IMR-90 (cell line): Measurements from ENCODE around the gene UBA1. TPM values are rescaled to one million over a fixed set of nuclear protein-coding genes. Genes with fewer than 3 reads are reported as not detected.

Experiments
- ATAC-seq: fragments of 200-7000 bp; cut with Tn5 transposase; 2 replicates; pipeline ENCODE4 v1.9.1; 2020; ENCODE audit warnings: low read depth, mild to moderate bottlenecking, moderate library complexity
- BruUV-seq: library from RNA; stranded (reverse); fragments of 400-500 nt; replicated peaks from 2 replicates; lab custom pipeline; 2021; lab: Mats Ljungman, UMichigan
- CTCF ChIA-PET: fragments of 300-600 bp; formaldehyde crosslinking; extraction: SDS; loops from one replicate; lab custom pipeline; 2021; ENCODE audit warnings: antibody characterized with exemption; lab: Yijun Ruan, JAX
- POLR2A ChIA-PET: fragments of 300-600 bp; sonication (Branson Sonifier 250); formaldehyde crosslinking; loops from one replicate; lab custom pipeline; 2022; ENCODE audit warnings: antibody characterized with exemption; ENCODE audit not compliant: unreplicated experiment; lab: Charles Lee
- DNase-seq: peaks from one replicate; pipeline ENCODE4 v3.0.0; 2013
- H2AFZ ChIP-seq: replicated peaks from 2 replicates; pipeline ENCODE3; 2013; ENCODE audit warnings: low read length, mild to moderate bottlenecking; ENCODE audit not compliant: poor library complexity
- H2AK5ac ChIP-seq: 2 replicates; pipeline ENCODE4 v1.6.1; 2013; ENCODE audit warnings: low read depth, low read length, inconsistent platforms
- H2AK9ac ChIP-seq: replicated peaks from 2 replicates; pipeline ENCODE3; 2013; ENCODE audit warnings: mild to moderate bottlenecking, low read depth, low read length, moderate library complexity; ENCODE audit not compliant: poor library complexity
- H2BK120ac ChIP-seq: 2 replicates; pipeline ENCODE4 v1.6.1; 2013; ENCODE audit warnings: low read depth, low read length, inconsistent platforms
- H2BK15ac ChIP-seq: 3 replicates; pipeline ENCODE4 v1.6.1; 2013; ENCODE audit warnings: low read depth, low read length, inconsistent platforms
- H2BK20ac ChIP-seq: 2 replicates; pipeline ENCODE4 v1.6.1; 2013; ENCODE audit warnings: low read depth, mild to moderate bottlenecking, inconsistent platforms, low read length, moderate library complexity
- H2BK5ac ChIP-seq: 2 replicates; pipeline ENCODE4 v1.6.1; 2013; ENCODE audit warnings: mild to moderate bottlenecking, low read depth, low read length, inconsistent platforms; ENCODE audit not compliant: poor library complexity, severe bottlenecking
- H3K14ac ChIP-seq: replicated peaks from 2 replicates; pipeline ENCODE4 v1.6.1; 2013; ENCODE audit warnings: low read depth, low read length, inconsistent platforms
- H3K18ac ChIP-seq: 2 replicates; pipeline ENCODE4 v1.6.1; 2013; ENCODE audit warnings: low read depth, low read length, control low read depth
- H3K23ac ChIP-seq: 2 replicates; pipeline ENCODE4 v1.6.1; 2013; ENCODE audit warnings: low read depth, low read length, inconsistent platforms
- H3K27ac ChIP-seq: 2 replicates; pipeline ENCODE4 v1.5.1; 2013; ENCODE audit warnings: mild to moderate bottlenecking, control low read depth, low read length; ENCODE audit not compliant: insufficient read depth
- H3K27me3 ChIP-seq: 2 replicates; pipeline ENCODE4 v1.6.1; 2013; ENCODE audit warnings: low read length; ENCODE audit not compliant: control insufficient read depth, insufficient read depth
- H3K36me3 ChIP-seq: 2 replicates; pipeline ENCODE4 v1.6.1; 2013; ENCODE audit warnings: low read length, mixed read lengths; ENCODE audit not compliant: control insufficient read depth, insufficient read depth
- H3K4ac ChIP-seq: 2 replicates; pipeline ENCODE4 v1.6.1; 2013; ENCODE audit warnings: low read depth, low read length, inconsistent platforms
- H3K4me1 ChIP-seq: 2 replicates; pipeline ENCODE4 v1.6.1; 2013; ENCODE audit warnings: low read length, mixed read lengths; ENCODE audit not compliant: control insufficient read depth, insufficient read depth
- H3K4me2 ChIP-seq: 2 replicates; pipeline ENCODE4 v1.6.1; 2013; ENCODE audit warnings: low read depth, mild to moderate bottlenecking, control low read depth, low read length, moderate library complexity
- H3K4me3 ChIP-seq: 2 replicates; pipeline ENCODE4 v1.5.1; 2013; ENCODE audit warnings: low read depth, mild to moderate bottlenecking, control low read depth, low read length, moderate library complexity; ENCODE audit not compliant: insufficient read depth
- H3K56ac ChIP-seq: 2 replicates; pipeline ENCODE4 v1.6.1; 2013; ENCODE audit warnings: low read length, inconsistent platforms; ENCODE audit not compliant: insufficient read depth; ENCODE audit errors: extremely low read depth
- H3K79me1 ChIP-seq, 2 experiments: 2 replicates each; pipeline ENCODE4 v1.6.1; 2013; ENCODE audit warnings: low read length in 2 of 2, inconsistent platforms in 1 of 2, low read depth in 1 of 2
- H3K9ac ChIP-seq: 2 replicates; pipeline ENCODE4 v1.6.1; 2013; ENCODE audit warnings: low read depth, low read length, control low read depth
- H3K9me1 ChIP-seq: 2 replicates; pipeline ENCODE4 v1.6.1; 2013; ENCODE audit warnings: low read length, inconsistent platforms; ENCODE audit not compliant: insufficient read depth
- H3K9me3 ChIP-seq: 2 replicates; pipeline ENCODE4 v1.6.1; 2013; ENCODE audit warnings: low read length; ENCODE audit not compliant: control insufficient read depth, insufficient read depth
- H4K20me1 ChIP-seq: 2 replicates; pipeline ENCODE4 v1.6.1; 2013; ENCODE audit warnings: low read length, inconsistent platforms; ENCODE audit not compliant: insufficient read depth
- H4K5ac ChIP-seq: 2 replicates; pipeline ENCODE4 v1.6.1; 2013; ENCODE audit warnings: mild to moderate bottlenecking, low read depth, low read length, control low read depth
- H4K8ac ChIP-seq, 2 experiments: 2 replicates each; pipeline ENCODE4 v1.6.1; 2013; ENCODE audit warnings: low read depth in 2 of 2, low read length in 2 of 2, control low read depth in 1 of 2, inconsistent platforms in 1 of 2
- H4K91ac ChIP-seq: 2 replicates; pipeline ENCODE4 v1.6.1; 2013; ENCODE audit warnings: low read depth, low read length, inconsistent platforms; ENCODE audit not compliant: insufficient read depth
- CHD1 ChIP-seq: IDR thresholded peaks from 2 replicates; pipeline ENCODE4 v1.6.1; 2012; ENCODE audit warnings: low read depth, low read length, improper control_type of control experiment
- ELK1 ChIP-seq: fragments of 150-350 bp; IDR thresholded peaks from 2 replicates; pipeline ENCODE4 v1.6.1; 2016; ENCODE audit warnings: low read depth, mild to moderate bottlenecking, low read length, moderate library complexity, borderline replicate concordance
- MAFK ChIP-seq: IDR thresholded peaks from 2 replicates; pipeline ENCODE4 v1.6.1; 2012; ENCODE audit warnings: low read depth, low read length, improper control_type of control experiment
- WGBS, 2 experiments: methylation state at CpG; one replicate each; pipeline versions ENCODE4 v1.1.5 to v1.1.7; 2013; ENCODE audit warnings: missing lambda C conversion rate in 2 of 2; ENCODE audit not compliant: insufficient read length in 1 of 2; ENCODE audit errors: extremely low coverage in 2 of 2; 5-methylcytosine and 5-hydroxymethylcytosine counted together
- dilution Hi-C: fragments of 300-500 bp; cut with HindIII; formaldehyde crosslinking; loops from one replicate; pipeline ENCODE4 v1.14.3; 2018; ENCODE audit warnings: low sequenced_read_pairs; ENCODE audit not compliant: unreplicated experiment
- in situ Hi-C: fragments of 300-500 bp; cut with MboI; formaldehyde crosslinking; loops from 3 replicates; pipeline ENCODE4 v1.14.3; 2019; ENCODE audit warnings: low sequenced_read_pairs, inconsistent platforms, mixed read lengths
- intact Hi-C: fragments of 100-400 bp; cut with micrococcal nuclease; formaldehyde crosslinking; loops from 2 replicates; pipeline ENCODE4 v1.10.0; 2022
- polyA plus RNA-seq, 3 experiments: library from polyadenylated mRNA; depleted of rRNA; stranded (reverse); fragments of >200 nt; gene quantifications; 2 replicates each; pipeline ENCODE4 v1.2.3, GENCODE V29; 2012; ENCODE audit warnings: low replicate concordance in 1 of 3
- total RNA-seq: library from RNA; depleted of rRNA; stranded (reverse); fragments of >200 nt; gene quantifications from 2 replicates; pipeline ENCODE4 v1.2.3, GENCODE V29; 2012

UBA1 gene
- total and polyA plus RNA-seq, 2 of the 4 experiments (the other 2 are of a cell fraction): 299 to 343 TPM

DNA sequence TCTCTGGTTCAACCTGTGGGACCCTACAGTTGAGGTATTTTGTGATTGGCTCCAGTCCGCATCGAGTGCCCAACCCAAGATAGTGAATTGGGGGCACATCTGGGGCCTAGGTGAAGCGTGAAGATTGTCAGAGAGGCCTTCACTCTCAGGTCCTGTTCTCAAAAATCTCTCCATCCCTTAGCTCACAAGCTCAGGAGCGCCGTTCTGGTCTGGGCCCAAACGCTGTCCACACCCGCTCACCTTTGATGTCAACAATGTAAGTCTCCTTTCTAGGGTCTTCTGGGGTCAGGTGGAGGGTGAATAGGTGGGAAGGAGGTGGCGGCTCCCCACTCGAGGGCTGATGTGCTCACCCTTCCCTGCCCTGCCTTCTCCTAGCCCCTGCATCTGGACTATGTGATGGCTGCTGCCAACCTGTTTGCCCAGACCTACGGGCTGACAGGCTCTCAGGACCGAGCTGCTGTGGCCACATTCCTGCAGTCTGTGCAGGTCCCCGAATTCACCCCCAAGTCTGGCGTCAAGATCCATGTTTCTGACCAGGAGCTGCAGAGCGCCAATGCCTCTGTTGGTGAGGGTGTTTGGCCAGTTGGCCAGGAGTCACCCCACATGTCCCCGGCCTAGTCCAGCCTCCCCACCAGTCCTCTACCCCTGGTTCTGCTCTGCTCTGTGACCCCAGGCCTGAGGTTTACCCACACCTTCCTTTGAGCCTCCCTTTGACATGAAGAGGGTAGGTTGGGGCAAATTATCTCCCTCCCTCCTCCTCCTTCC, 17.2 kb downstream of the UBA1 start:
- Histone ChIP-seq H4K20me1 (peaks cover 60% of the 10 kb centered on the region), H4K5ac (no peak overlapping the region), H3K9me3 (no peaks in the 10 kb centered on the region), H3K14ac (no peak overlapping the region), H3K4me3 (no peak overlapping the region), H3K27me3 (no peaks in the 10 kb centered on the region; the same call in 1 of the 2 replicates), H3K4me1 (no peaks in the 10 kb centered on the region), H4K91ac (no peak overlapping the region), H2BK5ac (no peak overlapping the region), H3K79me1 (peaks cover 0 to 25% of the 10 kb centered on the region in 2 experiments; a peak in 3 of 4 replicates), H3K9me1 (no peaks in the 10 kb centered on the region; the same call in 1 of the 2 replicates), H2AFZ (no peak overlapping the region), H3K9ac (no peak overlapping the region), H2BK15ac (no peak overlapping the region), H3K4ac (no peak overlapping the region), H3K23ac (no peak overlapping the region), H3K27ac (no peak overlapping the region), H3K36me3 (peaks cover 79% of the 10 kb centered on the region), H2AK9ac (no peak overlapping the region), H2AK5ac (no peak overlapping the region), H3K56ac (no peak overlapping the region), H3K18ac (no peak overlapping the region), H2BK120ac (no peak overlapping the region), H3K4me2 (no peak overlapping the region), H4K8ac (no peak overlapping the region), H2BK20ac (no peak overlapping the region)
- intact Hi-C loops: no loop called here
- TF ChIP-seq ELK1: no peak
- no peak for TF ChIP-seq CHD1
- no peak for TF ChIP-seq MAFK
- ChIA-PET CTCF (no interaction called here), POLR2A (no interaction called here)
- in situ Hi-C loops: loop anchor here (25.0 kb wide), 1 partner anchor 426 kb away; the partner anchor contains the start of gene CFP
- WGBS, 2 experiments: no CpG with 5 or more reads among the region's 15 CpGs
- BruUV-seq: no TSS peak
- dilution Hi-C loops: no loop called here
- ATAC-seq (no peak), DNase-seq (no peak)
